GM18517 (cell line): ENCODE results near the gene ARRDC4.

Source experiments
- ATAC-seq: cut with Tn5 transposase; IDR thresholded peaks from one replicate; pipeline ENCODE4 v1.9.1; 2021; ENCODE audit warnings: mild to moderate bottlenecking, moderate library complexity; ENCODE audit not compliant: unreplicated experiment

Gene ARRDC4, protein sequence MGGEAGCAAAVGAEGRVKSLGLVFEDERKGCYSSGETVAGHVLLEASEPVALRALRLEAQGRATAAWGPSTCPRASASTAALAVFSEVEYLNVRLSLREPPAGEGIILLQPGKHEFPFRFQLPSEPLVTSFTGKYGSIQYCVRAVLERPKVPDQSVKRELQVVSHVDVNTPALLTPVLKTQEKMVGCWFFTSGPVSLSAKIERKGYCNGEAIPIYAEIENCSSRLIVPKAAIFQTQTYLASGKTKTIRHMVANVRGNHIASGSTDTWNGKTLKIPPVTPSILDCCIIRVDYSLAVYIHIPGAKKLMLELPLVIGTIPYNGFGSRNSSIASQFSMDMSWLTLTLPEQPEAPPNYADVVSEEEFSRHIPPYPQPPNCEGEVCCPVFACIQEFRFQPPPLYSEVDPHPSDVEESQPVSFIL

DNA sequence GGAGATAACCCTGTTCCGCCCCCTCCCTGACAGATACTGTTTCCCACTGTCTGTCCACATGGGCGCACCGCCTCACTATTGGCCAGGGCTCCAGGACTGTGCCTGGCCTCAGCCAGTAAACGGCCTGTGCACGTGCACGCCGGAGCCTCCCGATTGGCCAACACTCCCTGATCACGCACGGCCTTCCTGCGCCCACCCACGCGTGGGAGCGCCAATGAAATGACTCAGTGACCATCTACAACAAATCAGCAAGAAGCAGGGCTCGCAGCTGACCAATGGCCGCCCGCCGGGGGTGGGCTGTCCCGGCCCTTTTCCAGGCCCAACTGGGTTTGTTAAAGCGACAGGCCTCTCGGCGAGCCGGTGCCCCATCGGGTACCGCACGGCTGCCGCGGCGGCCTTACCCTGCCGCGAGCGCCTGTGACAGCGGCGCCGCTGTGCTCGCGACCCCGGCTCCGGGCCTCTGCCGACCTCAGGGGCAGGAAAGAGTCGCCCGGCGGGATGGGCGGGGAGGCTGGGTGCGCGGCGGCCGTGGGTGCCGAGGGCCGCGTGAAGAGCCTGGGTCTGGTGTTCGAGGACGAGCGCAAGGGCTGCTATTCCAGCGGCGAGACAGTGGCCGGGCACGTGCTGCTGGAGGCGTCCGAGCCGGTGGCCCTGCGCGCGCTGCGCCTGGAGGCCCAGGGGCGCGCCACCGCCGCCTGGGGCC lies at the start of gene ARRDC4:
Gene ARRDC4, plus strand, starts transcription at position 340 of the 703 bp plus-strand sequence. Its CDS starts 159 bp downstream, at position 499.
- ATAC-seq = peak; percentile 73

- ATAC-seq = no peak
These were observed 45.8 kb upstream of the ARRDC4 start for GRCh38 chr15:97914711-97915110.

DNA sequence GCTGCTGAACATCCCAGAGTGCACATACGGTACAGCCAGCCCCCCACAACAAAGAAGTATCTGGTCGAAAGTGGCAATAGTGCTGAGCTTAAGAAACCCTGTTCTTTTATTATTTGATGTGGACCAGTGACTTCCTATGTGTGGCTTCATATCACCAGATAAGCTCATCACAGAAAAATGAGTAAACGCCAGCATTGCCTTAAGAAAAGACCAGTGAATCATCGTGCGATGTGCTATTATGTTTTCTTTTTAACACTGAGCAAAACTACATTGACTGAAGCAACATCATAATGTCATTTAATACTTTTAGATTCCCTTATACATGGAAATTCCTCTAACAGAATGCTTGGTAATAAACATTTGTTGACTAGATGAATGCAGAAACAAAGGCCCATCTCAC lies 45.2 kb upstream of the ARRDC4 start:
- no peak for ATAC-seq

- no peak for ATAC-seq
These were observed 39.1 kb upstream of the ARRDC4 start for GRCh38 chr15:97921296-97921865.

GRCh38 chr15:97929456-97930229 lies 30.9 kb upstream of the ARRDC4 start:
- ATAC-seq = no peak

DNA sequence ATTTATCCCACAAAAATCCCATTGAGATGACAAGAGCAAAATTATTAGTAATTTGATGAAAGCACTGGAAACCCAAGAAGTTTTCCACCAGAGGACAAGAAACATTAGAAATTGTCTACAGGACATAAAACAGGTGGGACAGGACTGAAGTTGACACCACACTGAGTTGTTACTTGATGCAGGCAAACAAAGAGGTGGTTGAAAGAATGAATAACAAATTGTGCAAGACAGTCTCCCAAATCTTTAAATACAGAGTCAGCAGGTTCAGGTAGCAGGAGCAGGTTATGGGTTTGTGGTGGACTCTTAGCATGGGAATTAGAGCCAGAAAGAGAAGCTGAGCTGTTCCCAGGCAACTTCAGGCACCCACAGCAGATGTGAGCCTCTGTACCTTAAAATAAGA lies 30.3 kb upstream of the ARRDC4 start:
- ATAC-seq = no peak

GRCh38 chr15:97931314-97931713 lies 29.2 kb upstream of the ARRDC4 start:
- no peak for ATAC-seq

GRCh38 chr15:97933589-97933988 lies 26.9 kb upstream of the ARRDC4 start:
- ATAC-seq = no peak

GRCh38 chr15:97940993-97941392 lies 19.5 kb upstream of the ARRDC4 start:
- ATAC-seq = no peak

DNA sequence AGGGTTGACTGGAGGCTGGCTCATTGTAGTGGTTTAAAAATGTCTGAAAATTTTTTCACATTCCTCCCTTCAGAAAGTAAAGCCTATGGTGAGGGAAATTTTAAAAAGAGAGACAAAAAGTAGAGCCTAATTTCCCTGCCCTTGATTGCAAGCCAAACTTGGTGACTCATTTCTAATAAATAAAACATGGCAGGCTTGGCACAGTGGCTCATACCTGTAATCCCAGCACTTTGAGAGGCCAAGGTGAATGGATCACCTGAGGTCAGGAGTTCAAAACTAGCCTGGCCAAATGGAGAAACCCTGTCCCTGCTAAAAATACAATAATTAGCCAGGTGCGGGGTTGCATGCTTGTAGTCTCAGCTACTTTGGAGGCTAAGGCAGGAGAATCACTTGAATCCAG lies 18.9 kb upstream of the ARRDC4 start:
- ATAC-seq = no peak

GRCh38 chr15:97944724-97945123 lies 15.8 kb upstream of the ARRDC4 start:
- ATAC-seq = no peak

GRCh38 chr15:97947465-97948260 lies 12.8 kb upstream of the ARRDC4 start:
- no peak for ATAC-seq

- ATAC-seq = no peak
These were observed 7.2 kb upstream of the ARRDC4 start for GRCh38 chr15:97953254-97953653.

DNA sequence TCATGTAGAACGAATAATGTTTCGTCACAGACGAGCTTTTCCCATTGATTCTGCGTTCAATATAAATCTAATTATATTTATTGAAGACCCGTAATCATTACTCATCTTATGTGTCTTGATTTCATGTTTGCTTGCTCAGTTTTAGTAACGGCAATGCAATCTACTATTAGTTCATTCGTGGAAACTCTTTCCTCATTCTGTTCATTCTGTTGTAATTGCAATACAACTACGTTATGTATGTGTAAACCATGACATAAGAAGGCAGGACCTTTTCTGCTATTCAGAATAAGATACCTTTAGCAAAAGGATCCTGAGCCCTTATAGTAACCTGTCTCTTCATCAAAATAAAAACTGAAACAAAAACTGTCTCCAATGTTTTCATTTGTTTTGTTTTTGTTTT lies 6.8 kb upstream of the ARRDC4 start:
- no peak for ATAC-seq

- ATAC-seq = no peak
These were observed 5.5 kb upstream of the ARRDC4 start for GRCh38 chr15:97955035-97955434.

- no peak for ATAC-seq
These were observed 5.0 kb upstream of the ARRDC4 start for GRCh38 chr15:97955529-97955928.

DNA sequence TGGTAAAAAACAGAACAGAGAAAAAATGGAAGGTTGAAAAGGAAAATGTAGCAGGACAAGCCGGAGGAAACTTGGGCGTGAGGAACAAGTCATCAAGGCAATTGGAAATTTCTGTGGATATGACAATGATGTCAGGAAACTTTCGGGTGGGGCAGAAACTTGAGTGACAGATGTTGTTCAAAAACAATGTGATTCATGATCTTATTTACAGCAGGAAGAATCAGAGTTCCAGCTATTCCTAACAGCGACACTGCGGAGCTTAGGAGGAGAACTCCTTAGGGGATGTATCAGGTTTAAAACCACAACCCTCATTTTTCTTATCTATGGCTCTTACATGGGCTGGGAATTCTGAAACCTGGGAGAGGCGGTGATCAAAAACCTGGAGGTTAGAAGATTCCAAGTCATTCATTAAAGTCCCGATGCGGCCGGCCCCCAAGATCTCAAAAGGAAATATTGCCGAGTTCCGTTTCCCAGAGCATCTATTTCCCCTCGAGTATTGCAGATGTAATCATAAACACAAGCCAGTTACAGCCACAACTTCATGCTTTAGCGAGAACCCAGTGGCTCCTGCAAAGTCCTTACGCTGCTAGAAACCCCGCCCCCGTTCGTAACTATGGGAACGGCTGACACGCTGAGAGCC lies 659 bp upstream of the ARRDC4 start:
- ATAC-seq = no peak

GRCh38 chr15:97961067-97961954 lies 808 bp downstream of the ARRDC4 start:
- no peak for ATAC-seq

GRCh38 chr15:97962263-97962662 lies 1.8 kb downstream of the ARRDC4 start:
- ATAC-seq = no peak
